ENCODE results near the gene DVL1. TPM values are rescaled to one million over a fixed set of nuclear protein-coding genes. Genes with fewer than 3 reads are reported as not detected.

Gene DVL1
- total RNA-seq, 1 donor from 2014 or later: 96.2 TPM

GRCh38 chr1:1346501-1346890 lies 2.7 kb downstream of the DVL1 start:
- no peak for DNase-seq (ENCODE audit: low spot score)
- intact Hi-C loops (cut with DNase I): loop anchor here (2.0 kb wide), 1 partner anchor 22 kb away; the partner anchor contains the start of genes CPTP and INTS11

GRCh38 chr1:1345860-1346500 lies 3.2 kb downstream of the DVL1 start:
- intact Hi-C loops (cut with DNase I): loop anchor here (2.0 kb wide), 1 partner anchor 21 kb away; the partner anchor contains the start of genes CPTP and INTS11
- DNase-seq (ENCODE audit: low spot score): no peak

- DNase-seq (ENCODE audit: low spot score): no peak
- intact Hi-C loops (cut with DNase I): no loop called here
These were observed 3.8 kb downstream of the DVL1 start for GRCh38 chr1:1345384-1345783.

DNA sequence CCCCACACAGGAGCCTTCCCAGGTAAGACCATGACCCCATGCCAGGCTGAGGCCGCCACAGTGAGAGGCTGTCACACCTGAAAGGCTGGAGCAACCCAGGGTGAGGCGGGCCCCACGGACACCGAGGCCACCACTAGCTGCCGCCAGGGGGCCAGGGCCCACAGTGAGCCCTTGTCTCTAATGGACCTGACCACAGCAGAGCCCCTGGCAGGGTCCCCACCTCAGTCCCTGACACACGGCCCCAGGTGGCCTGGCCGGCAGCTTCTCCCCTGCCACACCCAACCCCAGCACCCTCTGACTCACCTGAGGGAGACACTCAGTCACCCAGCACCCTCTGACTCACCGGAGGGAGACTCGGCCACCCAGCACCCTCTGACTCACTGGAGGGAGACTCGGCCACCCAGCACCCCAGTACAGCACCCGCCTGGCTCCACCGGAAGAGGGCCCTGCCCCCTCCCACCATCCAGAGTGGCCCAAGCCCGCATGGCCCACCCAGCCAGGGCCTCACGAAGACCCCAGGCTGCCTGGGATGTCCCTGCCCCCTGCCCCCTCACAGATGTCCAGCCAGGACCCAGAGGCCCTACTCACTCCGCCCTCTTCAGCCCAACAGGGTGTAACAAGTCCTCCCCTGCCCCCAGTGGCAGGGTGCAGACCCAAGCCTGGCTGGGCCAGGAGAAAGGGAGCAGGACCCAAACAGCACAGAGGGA lies 4.4 kb downstream of the DVL1 start:
- intact Hi-C loops (cut with DNase I): no loop called here
- no peak for DNase-seq (ENCODE audit: low spot score)

GRCh38 chr1:1343811-1344421 lies 5.3 kb downstream of the DVL1 start:
- intact Hi-C loops (cut with DNase I): no loop called here
- DNase-seq (ENCODE audit: low spot score): no peak

GRCh38 chr1:1342584-1343115 lies 6.6 kb downstream of the DVL1 start:
- intact Hi-C loops (cut with DNase I): no loop called here
- DNase-seq (ENCODE audit: low spot score): no peak

- DNase-seq (ENCODE audit: low spot score): no peak
- intact Hi-C loops (cut with DNase I): no loop called here
These were observed 7.1 kb downstream of the DVL1 start for GRCh38 chr1:1342061-1342562.

- intact Hi-C loops (cut with DNase I): no loop called here
- no peak for DNase-seq (ENCODE audit: low spot score)
These were observed 7.6 kb downstream of the DVL1 start for GRCh38 chr1:1341549-1342021.

GRCh38 chr1:1340791-1341548 lies 8.2 kb downstream of the DVL1 start:
- intact Hi-C loops (cut with DNase I): no loop called here

DNA sequence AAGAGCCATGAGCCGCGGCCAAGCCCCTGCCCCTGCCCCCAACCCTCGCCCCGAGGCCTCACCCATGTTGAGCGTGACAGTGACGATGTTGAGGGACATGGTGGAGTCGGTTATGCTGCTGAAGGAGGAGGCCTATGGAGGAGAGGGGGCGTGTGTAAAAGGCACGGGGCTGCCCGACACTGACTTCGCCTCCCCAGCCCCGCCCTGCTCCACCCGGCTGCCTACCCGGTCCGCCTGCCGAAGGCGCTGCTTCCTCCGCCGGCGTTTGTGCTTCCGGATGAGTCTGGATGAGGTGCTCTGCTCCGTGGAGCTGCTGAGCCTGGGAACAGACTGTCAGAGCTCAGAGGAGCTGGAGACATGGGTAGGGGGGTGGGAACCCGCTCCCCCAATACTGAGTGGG lies 9.0 kb downstream of the DVL1 start:
- intact Hi-C loops (cut with DNase I): no loop called here
- no peak for DNase-seq (ENCODE audit: low spot score)

More at GRCh38 chr1:1340791-1341548, 8.2 kb downstream of the DVL1 start:
- DNase-seq (ENCODE audit: low spot score): no peak

DNA sequence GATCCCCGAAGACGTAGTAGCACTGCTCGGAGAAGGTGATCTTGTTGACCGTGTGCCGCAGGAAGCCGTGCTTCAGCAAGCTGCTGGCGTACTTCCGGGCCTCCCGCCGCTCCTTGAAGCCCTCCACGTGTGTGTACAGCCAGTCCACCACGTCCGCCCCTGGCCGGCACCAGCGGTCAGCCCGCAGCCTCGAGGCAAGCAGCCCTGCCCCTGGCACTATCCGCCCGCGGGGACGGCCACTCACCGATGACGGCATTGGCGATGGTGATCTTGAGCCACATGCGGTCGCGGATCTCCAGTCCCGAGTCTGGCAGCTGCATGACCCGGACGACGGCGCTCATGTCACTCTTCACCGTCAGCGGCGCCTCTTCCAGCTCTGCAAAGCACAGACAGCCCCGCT lies 10.9 kb downstream of the DVL1 start:
- DNase-seq (ENCODE audit: low spot score): no peak
- intact Hi-C loops (cut with DNase I): no loop called here

- no peak for DNase-seq (ENCODE audit: low spot score)
- intact Hi-C loops (cut with DNase I): no loop called here
These were observed 11.4 kb downstream of the DVL1 start for GRCh38 chr1:1337793-1338147.

DNA sequence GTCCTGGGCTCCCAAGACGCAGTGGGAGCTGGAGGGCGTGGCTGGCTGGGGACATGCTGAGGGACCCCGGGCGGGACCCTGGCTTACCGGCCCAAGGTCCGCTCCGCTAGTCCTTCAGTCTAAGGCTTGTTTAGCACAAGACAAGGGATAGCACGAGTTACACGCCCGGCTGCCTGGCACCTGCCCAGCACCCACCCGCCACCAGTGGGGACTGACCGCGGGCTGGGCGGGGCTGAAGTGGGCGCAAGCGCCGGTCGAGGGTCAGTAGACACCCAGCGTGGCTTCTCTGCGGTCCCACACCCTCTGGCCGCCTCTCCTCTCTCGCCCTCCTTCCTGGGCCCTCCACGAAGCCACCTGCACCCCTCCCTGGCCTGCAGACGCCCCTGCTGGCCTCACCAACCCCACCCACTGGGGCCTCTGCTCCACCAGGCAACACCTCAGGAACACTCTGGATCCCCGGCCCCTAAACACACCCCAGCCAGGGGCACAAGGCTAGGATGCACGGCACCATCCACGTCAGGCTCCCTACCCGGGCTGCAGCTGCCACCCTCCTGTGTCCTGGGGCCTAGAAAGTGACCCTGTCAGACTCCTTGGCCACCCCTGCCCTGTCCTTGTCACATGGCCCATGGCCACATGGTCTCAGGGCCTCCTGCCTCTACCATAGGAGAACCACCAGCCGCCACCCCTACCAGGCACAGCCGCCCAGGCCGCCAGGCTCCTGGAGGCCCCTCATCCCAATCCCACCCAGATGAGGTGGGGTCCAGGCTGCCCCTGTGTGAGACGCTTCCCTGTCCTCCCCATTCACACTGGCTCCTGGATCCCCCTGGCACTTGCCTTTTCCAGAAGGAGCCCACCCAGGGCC lies 12.1 kb downstream of the DVL1 start:
- intact Hi-C loops (cut with DNase I): no loop called here
- DNase-seq (ENCODE audit: low spot score): no peak

- no peak for DNase-seq (ENCODE audit: low spot score)
- intact Hi-C loops (cut with DNase I): no loop called here
These were observed 12.8 kb downstream of the DVL1 start for GRCh38 chr1:1336446-1336845.

DNA sequence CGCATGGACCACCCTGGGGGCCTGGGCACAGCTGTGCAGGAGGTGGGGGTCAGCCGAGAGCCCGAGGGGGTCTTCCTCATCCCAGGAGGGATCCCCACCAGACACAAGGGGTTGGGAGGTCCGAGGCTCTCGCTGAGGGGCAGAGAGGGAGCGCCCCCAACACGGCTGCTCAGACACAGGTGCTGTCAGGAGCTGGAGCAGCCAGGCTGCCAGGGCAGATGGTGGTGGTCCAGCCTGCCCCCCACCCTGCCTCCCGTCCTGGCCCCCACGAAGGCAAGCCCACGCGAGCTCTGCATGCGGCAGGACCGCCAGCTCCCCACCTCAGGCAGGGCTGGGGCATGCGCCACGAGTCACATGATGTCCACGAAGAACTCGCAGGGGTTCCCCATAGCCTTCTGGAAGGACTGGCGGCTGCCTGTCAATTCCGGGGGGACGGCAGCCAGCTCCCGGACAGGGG lies 13.4 kb downstream of the DVL1 start:
- no peak for DNase-seq (ENCODE audit: low spot score)
- intact Hi-C loops (cut with DNase I): no loop called here

- DNase-seq (ENCODE audit: low spot score): no peak
- intact Hi-C loops (cut with DNase I): no loop called here
These were observed 13.9 kb downstream of the DVL1 start for GRCh38 chr1:1335283-1335682.

- intact Hi-C loops (cut with DNase I): no loop called here
These were observed 14.4 kb downstream of the DVL1 start for GRCh38 chr1:1334835-1335234.

DNA sequence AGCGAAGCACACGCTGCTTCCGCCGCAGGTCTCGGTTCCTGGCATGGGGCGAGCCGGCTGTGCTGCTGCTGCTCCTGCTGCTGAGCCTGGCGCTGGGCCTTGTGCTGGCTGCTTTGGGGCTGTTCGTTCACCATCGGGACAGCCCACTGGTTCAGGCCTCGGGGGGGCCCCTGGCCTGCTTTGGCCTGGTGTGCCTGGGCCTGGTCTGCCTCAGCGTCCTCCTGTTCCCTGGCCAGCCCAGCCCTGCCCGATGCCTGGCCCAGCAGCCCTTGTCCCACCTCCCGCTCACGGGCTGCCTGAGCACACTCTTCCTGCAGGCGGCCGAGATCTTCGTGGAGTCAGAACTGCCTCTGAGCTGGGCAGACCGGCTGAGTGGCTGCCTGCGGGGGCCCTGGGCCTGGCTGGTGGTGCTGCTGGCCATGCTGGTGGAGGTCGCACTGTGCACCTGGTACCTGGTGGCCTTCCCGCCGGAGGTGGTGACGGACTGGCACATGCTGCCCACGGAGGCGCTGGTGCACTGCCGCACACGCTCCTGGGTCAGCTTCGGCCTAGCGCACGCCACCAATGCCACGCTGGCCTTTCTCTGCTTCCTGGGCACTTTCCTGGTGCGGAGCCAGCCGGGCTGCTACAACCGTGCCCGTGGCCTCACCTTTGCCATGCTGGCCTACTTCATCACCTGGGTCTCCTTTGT lies 15.5 kb downstream of the DVL1 start:
- DNase-seq (ENCODE audit: low spot score): no peak
- intact Hi-C loops (cut with DNase I): no loop called here

More at GRCh38 chr1:1334835-1335234, 14.4 kb downstream of the DVL1 start:
- no peak for DNase-seq (ENCODE audit: low spot score)
